ENCODE results near the gene GPHN. TPM values are rescaled to one million over a fixed set of nuclear protein-coding genes. Genes with fewer than 3 reads are reported as not detected.
A peak's percentile ranks its signal among the peaks of the same experiment; 100 is the strongest.

Gene GPHN
- total RNA-seq, 1 experiment from 2014 or later, result 11.3 TPM

DNA sequence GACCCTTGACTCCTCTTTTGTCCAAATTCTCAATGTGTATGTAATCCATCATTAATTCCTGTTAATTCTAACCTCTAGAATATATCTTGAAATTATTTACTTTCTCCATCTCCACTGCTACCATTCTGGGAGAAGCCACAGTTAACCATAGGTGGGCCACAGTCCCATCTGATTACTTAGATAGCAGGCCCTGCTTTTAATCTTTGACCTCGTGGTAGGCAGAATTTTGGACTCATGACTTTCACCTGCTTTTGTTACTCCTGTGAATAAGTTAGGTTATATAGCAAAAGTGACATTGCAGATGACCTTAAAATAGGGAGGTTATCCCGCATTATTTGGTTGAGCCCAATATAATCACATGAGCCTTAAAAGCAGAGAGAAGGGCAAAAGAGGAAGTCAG, 264.2 kb downstream of the GPHN start:
- no peak overlapping the region for H3K27ac Mint-ChIP-seq (ENCODE audit: unreplicated experiment)
- POLR2A ChIA-PET, result no interaction called here
- H3K4me3 Mint-ChIP-seq (ENCODE audit: unreplicated experiment), result no peak overlapping the region
- 0 out of 2 replicates have a peak, but pooled peaks cover 3% of the 10 kb centered on the region for H3K4me1 ChIP-seq
- TF ChIP-seq, protein P1, sequence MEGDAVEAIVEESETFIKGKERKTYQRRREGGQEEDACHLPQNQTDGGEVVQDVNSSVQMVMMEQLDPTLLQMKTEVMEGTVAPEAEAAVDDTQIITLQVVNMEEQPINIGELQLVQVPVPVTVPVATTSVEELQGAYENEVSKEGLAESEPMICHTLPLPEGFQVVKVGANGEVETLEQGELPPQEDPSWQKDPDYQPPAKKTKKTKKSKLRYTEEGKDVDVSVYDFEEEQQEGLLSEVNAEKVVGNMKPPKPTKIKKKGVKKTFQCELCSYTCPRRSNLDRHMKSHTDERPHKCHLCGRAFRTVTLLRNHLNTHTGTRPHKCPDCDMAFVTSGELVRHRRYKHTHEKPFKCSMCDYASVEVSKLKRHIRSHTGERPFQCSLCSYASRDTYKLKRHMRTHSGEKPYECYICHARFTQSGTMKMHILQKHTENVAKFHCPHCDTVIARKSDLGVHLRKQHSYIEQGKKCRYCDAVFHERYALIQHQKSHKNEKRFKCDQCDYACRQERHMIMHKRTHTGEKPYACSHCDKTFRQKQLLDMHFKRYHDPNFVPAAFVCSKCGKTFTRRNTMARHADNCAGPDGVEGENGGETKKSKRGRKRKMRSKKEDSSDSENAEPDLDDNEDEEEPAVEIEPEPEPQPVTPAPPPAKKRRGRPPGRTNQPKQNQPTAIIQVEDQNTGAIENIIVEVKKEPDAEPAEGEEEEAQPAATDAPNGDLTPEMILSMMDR (IDR thresholded peaks at IDR 0.05; ENCODE audit: insufficient read depth in 1 of 2, low read depth in 1 of 2, low read length in 1 of 2, severe bottlenecking in 1 of 2, unreplicated experiment in 1 of 2), result no peak
- H3K27me3 Mint-ChIP-seq (ENCODE audit: insufficient read depth, unreplicated experiment), result no peaks in the 10 kb centered on the region
- H3K36me3 ChIP-seq (ENCODE audit: control insufficient read depth, insufficient read depth, low read length), result no peaks in the 10 kb centered on the region
- no TSS peak for BruUV-seq (replicated peaks)
- H3K36me3 Mint-ChIP-seq (ENCODE audit: insufficient read depth, unreplicated experiment), result no peaks in the 10 kb centered on the region
- H3K4me3 ChIP-seq (ENCODE audit: low read depth, low read length), result no peak overlapping the region
- H3K4me1 Mint-ChIP-seq (ENCODE audit: low read depth, unreplicated experiment), result no peaks in the 10 kb centered on the region
- no peaks in the 10 kb centered on the region for H3K9me3 Mint-ChIP-seq (ENCODE audit: unreplicated experiment)
- no peaks in the 10 kb centered on the region for H3K9me3 ChIP-seq
- H3K27me3 ChIP-seq (replicated peaks; ENCODE audit: control insufficient read depth, insufficient read depth, low read length), result no peaks in the 10 kb centered on the region
- CTCF ChIA-PET, result no interaction called here
- intact Hi-C loops (cut with micrococcal nuclease; ENCODE audit: unreplicated experiment), result no loop called here
- no peak for DNase-seq

DNA sequence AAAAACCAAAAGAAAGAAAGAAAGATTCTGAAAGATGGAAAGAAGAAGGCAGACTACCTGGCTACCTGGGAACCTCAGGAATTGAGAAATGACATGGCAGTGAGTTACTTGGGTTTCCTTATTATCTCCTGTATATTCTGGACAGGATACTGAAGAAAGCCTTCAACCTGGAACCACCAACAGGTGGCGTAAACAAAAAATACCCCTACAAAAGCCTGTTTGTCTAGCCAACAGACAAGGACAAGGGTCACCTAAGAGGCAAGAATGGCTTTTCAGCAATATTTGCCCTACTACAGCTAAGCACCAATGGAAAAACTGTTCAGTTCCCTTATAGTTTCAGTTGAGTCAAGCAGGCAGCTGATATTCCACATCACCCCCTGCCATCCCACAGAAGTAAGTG, 274.9 kb downstream of the GPHN start:
- CTCF ChIA-PET, result no interaction called here
- H3K9me3 ChIP-seq, result no peaks in the 10 kb centered on the region
- H3K4me3 ChIP-seq (ENCODE audit: low read depth, low read length), result no peak overlapping the region
- Mint-ChIP-seq H3K27me3 (ENCODE audit: insufficient read depth, unreplicated experiment) (no peaks in the 10 kb centered on the region), H3K27ac (ENCODE audit: unreplicated experiment) (no peak overlapping the region), H3K4me1 (ENCODE audit: low read depth, unreplicated experiment) (no peaks in the 10 kb centered on the region), H3K36me3 (ENCODE audit: insufficient read depth, unreplicated experiment) (no peaks in the 10 kb centered on the region), H3K4me3 (ENCODE audit: unreplicated experiment) (no peak overlapping the region), H3K9me3 (ENCODE audit: unreplicated experiment) (no peaks in the 10 kb centered on the region)
- no TSS peak for BruUV-seq (replicated peaks)
- TF ChIP-seq, protein P1 (IDR thresholded peaks at IDR 0.05; ENCODE audit: insufficient read depth in 1 of 2, low read depth in 1 of 2, low read length in 1 of 2, severe bottlenecking in 1 of 2, unreplicated experiment in 1 of 2), result no peak
- H3K4me1 ChIP-seq, result no peaks in the 10 kb centered on the region; the same call in 1 of the 2 replicates
- POLR2A ChIA-PET, result no interaction called here
- intact Hi-C loops (cut with micrococcal nuclease; ENCODE audit: unreplicated experiment), result loop anchor here (2.0 kb wide), 1 partner anchor 356 kb away; no protein-coding TSS in a partner anchor
- DNase-seq, result peak in 1 of 2 experiments; percentile 21
- no peaks in the 10 kb centered on the region for H3K36me3 ChIP-seq (ENCODE audit: control insufficient read depth, insufficient read depth, low read length)
- no peaks in the 10 kb centered on the region for H3K27me3 ChIP-seq (replicated peaks; ENCODE audit: control insufficient read depth, insufficient read depth, low read length)

DNA sequence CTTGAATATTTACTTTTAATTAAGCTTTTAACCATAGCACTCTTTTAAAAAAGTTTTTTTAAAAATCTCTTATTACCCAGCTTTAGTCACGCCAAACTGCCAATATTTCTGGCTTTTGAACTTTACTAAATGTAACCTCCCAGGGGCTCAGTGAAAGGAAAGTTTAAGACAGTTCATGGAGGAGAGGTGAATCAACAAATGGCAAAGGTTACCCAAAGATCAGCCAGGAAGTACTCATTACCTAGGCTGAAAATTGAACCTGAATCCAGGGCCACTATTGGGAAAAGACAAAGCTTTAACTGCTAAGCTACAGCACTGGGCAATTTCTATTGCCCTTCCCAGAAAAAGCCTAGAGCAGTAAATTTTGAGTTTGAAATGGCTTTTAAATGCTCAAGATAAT, 282.2 kb downstream of the GPHN start:
- Mint-ChIP-seq H3K27me3 (ENCODE audit: insufficient read depth, unreplicated experiment) (no peaks in the 10 kb centered on the region), H3K9me3 (ENCODE audit: unreplicated experiment) (peaks cover 47% of the 10 kb centered on the region), H3K27ac (ENCODE audit: unreplicated experiment) (no peak overlapping the region), H3K36me3 (ENCODE audit: insufficient read depth, unreplicated experiment) (no peaks in the 10 kb centered on the region), H3K4me3 (ENCODE audit: unreplicated experiment) (no peak overlapping the region), H3K4me1 (ENCODE audit: low read depth, unreplicated experiment) (no peaks in the 10 kb centered on the region)
- Histone ChIP-seq H3K4me3 (ENCODE audit: low read depth, low read length) (no peak overlapping the region), H3K4me1 (no peaks in the 10 kb centered on the region), H3K27me3 (replicated peaks; ENCODE audit: control insufficient read depth, insufficient read depth, low read length) (no peaks in the 10 kb centered on the region), H3K9me3 (peaks cover 12% of the 10 kb centered on the region; the same call in 1 of the 2 replicates), H3K36me3 (ENCODE audit: control insufficient read depth, insufficient read depth, low read length) (no peaks in the 10 kb centered on the region)
- ChIA-PET POLR2A (no interaction called here), CTCF (no interaction called here)
- no TSS peak for BruUV-seq (replicated peaks)
- DNase-seq, result no peak
- intact Hi-C loops (cut with micrococcal nuclease; ENCODE audit: unreplicated experiment), result no loop called here
- TF ChIP-seq, protein P1 (IDR thresholded peaks at IDR 0.05; ENCODE audit: insufficient read depth in 1 of 2, low read depth in 1 of 2, low read length in 1 of 2, severe bottlenecking in 1 of 2, unreplicated experiment in 1 of 2), result no peak
